Ishikawa (cell line): Measurements from ENCODE around the gene ZCCHC24.

ENCODE experiments used
- CEBPB ChIP-seq: IDR thresholded peaks from 2 replicates; pipeline ENCODE4 v1.6.1; 2012
- CREB1 ChIP-seq: IDR thresholded peaks from 2 replicates; pipeline ENCODE4 v1.6.1; 2012; ENCODE audit warnings: low read depth
- EGR1 ChIP-seq: IDR thresholded peaks from 2 replicates; pipeline ENCODE4 v1.6.1; 2012
- EP300 ChIP-seq: IDR thresholded peaks from 2 replicates; pipeline ENCODE4 v1.6.1; 2012; ENCODE audit warnings: borderline replicate concordance
- FOXM1 ChIP-seq: IDR thresholded peaks from 2 replicates; pipeline ENCODE4 v1.6.1; 2012; ENCODE audit warnings: low read depth, borderline replicate concordance
- NFIC ChIP-seq: IDR thresholded peaks from 2 replicates; pipeline ENCODE4 v1.6.1; 2012
- RAD21 ChIP-seq: IDR thresholded peaks from 2 replicates; pipeline ENCODE4 v1.6.1; 2012; ENCODE audit warnings: low read depth
- TAF1 ChIP-seq: IDR thresholded peaks from 2 replicates; pipeline ENCODE4 v1.6.1; 2012; ENCODE audit warnings: low read depth, mild to moderate bottlenecking
- TCF12 ChIP-seq: IDR thresholded peaks from 2 replicates; pipeline ENCODE4 v1.6.1; 2012; ENCODE audit warnings: low read depth
- TEAD4 ChIP-seq: IDR thresholded peaks from 2 replicates; pipeline ENCODE4 v1.6.1; 2012
- YY1 ChIP-seq: IDR thresholded peaks from 2 replicates; pipeline ENCODE4 v1.6.1; 2012; ENCODE audit warnings: low read depth
- ZBTB7A ChIP-seq: IDR thresholded peaks from 2 replicates; pipeline ENCODE4 v1.6.1; 2012; ENCODE audit warnings: low read depth
- TF ChIP-seq, protein P1 (sequence below): IDR thresholded peaks from 2 replicates; pipeline ENCODE4 v1.6.1; 2012
- TF ChIP-seq, protein P2 (sequence below): IDR thresholded peaks from 2 replicates; pipeline ENCODE4 v1.6.1; 2012; ENCODE audit warnings: low read depth, mild to moderate bottlenecking
- TF ChIP-seq, protein P3 (sequence below): IDR thresholded peaks from 2 replicates; pipeline ENCODE4 v1.6.1; 2012

ZCCHC24 gene

DNA sequence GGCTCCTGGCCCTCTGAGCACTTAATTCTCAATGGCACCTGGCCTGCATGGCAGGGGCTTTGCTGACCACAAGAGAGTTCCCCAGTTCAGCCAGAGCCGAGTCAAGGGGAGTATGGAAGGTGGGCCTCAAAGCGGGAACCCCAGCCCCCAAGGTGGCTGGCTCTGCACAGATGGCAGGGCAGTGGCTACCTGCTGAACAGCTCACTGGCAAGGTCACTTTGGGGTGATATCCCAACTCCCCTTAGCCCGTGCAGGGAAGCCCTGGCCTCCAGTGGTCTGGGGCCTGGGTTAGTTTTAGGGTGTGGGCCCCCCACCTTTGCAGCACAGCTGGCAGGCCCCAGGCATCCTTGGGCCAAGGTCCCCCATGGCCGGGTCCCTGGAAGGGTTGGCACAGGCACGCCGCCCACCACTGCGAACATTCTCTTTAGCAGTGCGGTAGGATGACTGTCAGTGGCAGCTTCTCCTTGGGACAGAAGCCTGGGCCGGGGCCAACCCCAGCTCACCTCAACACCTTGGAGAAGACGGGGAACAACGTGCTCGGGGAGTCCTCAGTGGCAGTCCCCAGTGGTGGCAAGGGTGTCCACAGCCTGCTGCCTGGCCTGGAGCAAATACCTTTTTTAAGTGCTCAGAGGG, 61.3 kb downstream of the ZCCHC24 start:
- no peak for TF ChIP-seq CEBPB
- TF ChIP-seq RAD21 = no peak
- no peak for TF ChIP-seq TCF12
- TF ChIP-seq TAF1 = no peak
- TF ChIP-seq, protein P1, sequence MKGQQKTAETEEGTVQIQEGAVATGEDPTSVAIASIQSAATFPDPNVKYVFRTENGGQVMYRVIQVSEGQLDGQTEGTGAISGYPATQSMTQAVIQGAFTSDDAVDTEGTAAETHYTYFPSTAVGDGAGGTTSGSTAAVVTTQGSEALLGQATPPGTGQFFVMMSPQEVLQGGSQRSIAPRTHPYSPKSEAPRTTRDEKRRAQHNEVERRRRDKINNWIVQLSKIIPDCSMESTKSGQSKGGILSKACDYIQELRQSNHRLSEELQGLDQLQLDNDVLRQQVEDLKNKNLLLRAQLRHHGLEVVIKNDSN = no peak
- TF ChIP-seq, protein P2, sequence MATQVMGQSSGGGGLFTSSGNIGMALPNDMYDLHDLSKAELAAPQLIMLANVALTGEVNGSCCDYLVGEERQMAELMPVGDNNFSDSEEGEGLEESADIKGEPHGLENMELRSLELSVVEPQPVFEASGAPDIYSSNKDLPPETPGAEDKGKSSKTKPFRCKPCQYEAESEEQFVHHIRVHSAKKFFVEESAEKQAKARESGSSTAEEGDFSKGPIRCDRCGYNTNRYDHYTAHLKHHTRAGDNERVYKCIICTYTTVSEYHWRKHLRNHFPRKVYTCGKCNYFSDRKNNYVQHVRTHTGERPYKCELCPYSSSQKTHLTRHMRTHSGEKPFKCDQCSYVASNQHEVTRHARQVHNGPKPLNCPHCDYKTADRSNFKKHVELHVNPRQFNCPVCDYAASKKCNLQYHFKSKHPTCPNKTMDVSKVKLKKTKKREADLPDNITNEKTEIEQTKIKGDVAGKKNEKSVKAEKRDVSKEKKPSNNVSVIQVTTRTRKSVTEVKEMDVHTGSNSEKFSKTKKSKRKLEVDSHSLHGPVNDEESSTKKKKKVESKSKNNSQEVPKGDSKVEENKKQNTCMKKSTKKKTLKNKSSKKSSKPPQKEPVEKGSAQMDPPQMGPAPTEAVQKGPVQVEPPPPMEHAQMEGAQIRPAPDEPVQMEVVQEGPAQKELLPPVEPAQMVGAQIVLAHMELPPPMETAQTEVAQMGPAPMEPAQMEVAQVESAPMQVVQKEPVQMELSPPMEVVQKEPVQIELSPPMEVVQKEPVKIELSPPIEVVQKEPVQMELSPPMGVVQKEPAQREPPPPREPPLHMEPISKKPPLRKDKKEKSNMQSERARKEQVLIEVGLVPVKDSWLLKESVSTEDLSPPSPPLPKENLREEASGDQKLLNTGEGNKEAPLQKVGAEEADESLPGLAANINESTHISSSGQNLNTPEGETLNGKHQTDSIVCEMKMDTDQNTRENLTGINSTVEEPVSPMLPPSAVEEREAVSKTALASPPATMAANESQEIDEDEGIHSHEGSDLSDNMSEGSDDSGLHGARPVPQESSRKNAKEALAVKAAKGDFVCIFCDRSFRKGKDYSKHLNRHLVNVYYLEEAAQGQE = no peak
- no peak for TF ChIP-seq CREB1
- TF ChIP-seq ZBTB7A = no peak
- TF ChIP-seq EP300 = no peak
- no peak for TF ChIP-seq YY1
- TF ChIP-seq FOXM1 = no peak
- no peak for TF ChIP-seq TEAD4
- TF ChIP-seq EGR1 = no peak
- no peak for TF ChIP-seq NFIC
- TF ChIP-seq, protein P3, sequence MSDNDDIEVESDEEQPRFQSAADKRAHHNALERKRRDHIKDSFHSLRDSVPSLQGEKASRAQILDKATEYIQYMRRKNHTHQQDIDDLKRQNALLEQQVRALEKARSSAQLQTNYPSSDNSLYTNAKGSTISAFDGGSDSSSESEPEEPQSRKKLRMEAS = no peak

DNA sequence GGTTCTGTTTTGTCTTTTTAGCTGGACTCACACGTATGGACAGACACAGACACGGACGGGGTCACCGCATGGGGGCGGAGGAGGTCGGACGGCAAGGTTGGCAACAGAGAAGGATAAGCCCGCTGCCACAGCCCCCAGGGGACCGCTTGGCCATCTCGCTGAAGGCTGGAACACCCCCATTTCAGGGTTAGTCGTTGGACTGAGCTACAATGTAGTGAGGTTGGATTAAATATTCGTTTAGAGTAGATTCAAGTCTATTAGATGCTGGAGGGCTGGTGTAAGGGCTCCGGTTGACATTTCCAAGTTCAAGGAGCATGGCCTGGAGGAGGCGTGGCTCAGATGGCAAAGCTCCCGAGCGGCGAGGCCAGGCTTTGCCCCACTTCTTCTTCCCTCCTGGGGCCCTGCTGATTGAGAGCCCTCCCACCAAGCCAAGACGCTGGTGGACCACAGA, 62.9 kb downstream of the ZCCHC24 start:
- no peak for TF ChIP-seq NFIC
- TF ChIP-seq EP300 = no peak
- no peak for TF ChIP-seq RAD21
- TF ChIP-seq, protein P3 = no peak
- TF ChIP-seq YY1 = no peak
- no peak for TF ChIP-seq EGR1
- TF ChIP-seq, protein P2 = no peak
- no peak; the same call in 1 of the 2 replicates for TF ChIP-seq ZBTB7A
- TF ChIP-seq TCF12 = no peak
- TF ChIP-seq FOXM1 = no peak
- TF ChIP-seq TEAD4 = no peak
- TF ChIP-seq CEBPB = no peak
- TF ChIP-seq, protein P1 = no peak
- TF ChIP-seq TAF1 = no peak
- TF ChIP-seq CREB1 = no peak

DNA sequence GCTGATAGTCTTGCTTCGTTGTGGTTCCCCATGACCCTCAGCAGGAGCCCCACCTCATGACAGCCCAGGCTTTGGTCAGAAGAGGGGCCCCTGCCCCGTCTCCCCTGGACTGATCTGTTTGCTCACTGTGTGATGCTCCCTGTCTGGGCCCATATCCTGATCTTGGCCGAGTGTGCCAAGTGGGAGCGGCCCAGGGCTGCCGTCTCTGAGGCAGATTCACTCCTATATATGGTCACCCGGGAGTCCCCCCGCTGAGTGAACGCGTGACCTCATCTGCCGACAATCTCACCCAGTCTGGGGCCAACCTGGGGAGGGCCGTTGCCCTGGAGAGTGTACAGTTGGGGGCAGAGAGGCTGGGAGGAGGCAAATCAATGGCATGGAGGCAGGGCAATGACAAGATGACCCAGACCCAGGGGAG, 63.6 kb downstream of the ZCCHC24 start:
- TF ChIP-seq TEAD4 (peak; percentile 91), TAF1 (peak; percentile 21; the same call in 1 of the 2 replicates), EP300 (peak; percentile 95), EGR1 (no peak), CREB1 (no peak), RAD21 (peak; percentile 11; the same call in 1 of the 2 replicates), TCF12 (peak; percentile 89), CEBPB (no peak), NFIC (peak; percentile 91), YY1 (no peak), ZBTB7A (peak; percentile 56), FOXM1 (no peak; the same call in 1 of the 2 replicates)
- TF ChIP-seq, protein P3 = peak; percentile 71; the same call in 1 of the 2 replicates
- TF ChIP-seq, protein P1 = peak; percentile 66
- TF ChIP-seq, protein P2 = no peak
